HG03108 (cell line): ENCODE results near the gene KSR1.

Source experiments
- ATAC-seq: cut with Tn5 transposase; IDR thresholded peaks from one replicate; pipeline ENCODE4 v1.9.1; 2021; ENCODE audit warnings: moderate library complexity; ENCODE audit not compliant: unreplicated experiment

The KSR1 gene

DNA sequence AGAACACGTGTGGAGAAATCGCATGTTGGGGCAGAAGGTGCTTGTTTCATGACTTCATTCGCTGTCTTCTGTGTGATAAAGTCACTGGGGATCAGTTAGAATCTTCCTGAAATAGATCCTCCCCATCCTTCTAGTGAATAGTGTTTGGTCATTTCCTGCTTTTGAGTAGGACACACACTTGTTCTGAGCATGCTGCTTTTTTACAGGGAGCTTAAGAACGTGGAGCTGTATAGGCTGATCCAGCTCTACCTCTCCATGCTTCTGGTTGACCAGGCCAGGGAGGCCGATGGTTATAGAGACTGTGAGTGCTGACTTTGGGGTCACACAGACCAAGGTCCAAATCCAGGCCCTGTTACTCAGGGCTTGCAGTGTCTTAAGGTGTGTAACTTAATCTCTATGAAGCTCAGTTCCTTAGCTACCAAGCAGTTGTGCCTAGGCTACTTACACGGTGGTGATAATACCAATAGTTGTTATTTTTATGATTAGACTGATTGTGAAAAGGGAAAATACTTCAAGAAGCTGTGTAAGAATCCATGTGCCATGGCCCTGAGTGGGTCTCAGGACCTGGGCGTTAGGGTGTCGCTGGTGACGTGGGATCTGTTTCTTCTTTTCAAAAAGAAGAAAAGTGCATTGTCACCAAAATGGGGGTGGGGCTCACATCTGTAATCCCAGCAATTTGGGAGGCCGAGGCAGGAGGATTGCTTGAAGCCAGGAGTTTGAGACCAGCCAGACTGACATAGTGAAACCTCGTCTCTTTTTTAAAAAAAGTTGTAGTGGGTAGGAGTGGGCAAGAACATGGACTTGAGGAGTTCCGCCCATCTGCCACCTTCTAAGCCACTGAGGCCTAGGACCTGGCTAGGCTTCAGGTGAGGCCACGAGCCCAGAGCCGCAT is 110.7 kb downstream of the KSR1 start:
- ATAC-seq = no peak

DNA sequence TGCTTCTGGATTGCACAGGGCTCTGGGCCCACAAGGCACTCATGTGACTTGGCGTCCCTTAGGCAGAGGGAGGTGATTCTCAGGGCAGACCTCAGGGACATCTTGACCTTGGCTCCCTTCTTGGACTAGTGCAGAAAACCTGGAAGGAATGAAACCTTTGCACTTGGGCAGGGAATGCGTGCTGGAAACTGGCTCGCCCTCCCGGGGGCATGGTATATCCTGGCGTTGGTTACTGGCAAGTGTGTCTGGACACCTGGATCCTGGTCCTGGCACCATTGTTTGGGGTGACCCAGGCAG is 111.3 kb downstream of the KSR1 start:
- no peak for ATAC-seq

DNA sequence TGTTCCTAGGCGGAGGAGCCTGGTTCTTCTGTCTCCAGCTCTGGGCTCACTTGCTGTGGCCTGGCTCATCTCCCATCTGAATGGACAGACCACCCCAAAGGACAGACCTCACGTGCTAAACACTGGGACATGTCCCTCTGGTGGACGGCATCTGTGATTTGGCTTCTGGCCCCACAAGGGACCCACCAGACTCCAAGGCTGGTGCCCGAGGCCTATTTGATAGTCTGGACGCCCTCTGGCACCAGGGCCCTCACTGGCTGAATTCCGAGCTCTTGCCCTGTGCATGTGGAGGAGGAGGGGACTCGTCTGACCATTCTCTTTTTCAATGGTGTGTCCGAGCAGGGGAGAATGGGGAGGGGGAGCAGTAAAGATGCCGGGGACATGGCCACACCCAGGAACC is 112.0 kb downstream of the KSR1 start:
- ATAC-seq = no peak

DNA sequence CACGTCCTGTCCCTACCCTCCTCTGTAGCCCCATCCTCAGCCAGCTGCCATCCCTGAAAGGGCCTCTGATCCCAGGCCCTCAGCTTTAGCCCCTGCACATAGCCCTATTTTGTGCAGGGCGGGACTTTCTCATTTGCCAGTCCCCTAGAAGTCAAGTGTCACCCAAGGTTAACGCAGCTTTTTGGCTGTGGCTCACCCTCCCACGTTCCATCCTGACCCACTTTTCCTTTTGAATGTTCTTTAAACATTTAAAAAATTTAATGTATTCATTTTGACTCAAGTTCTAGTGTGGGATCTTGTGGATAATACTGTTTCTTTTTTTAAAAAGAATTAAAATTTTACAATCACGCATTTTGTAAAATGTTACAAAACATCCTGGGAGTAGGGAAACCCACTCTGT is 112.6 kb downstream of the KSR1 start:
- no peak for ATAC-seq

DNA sequence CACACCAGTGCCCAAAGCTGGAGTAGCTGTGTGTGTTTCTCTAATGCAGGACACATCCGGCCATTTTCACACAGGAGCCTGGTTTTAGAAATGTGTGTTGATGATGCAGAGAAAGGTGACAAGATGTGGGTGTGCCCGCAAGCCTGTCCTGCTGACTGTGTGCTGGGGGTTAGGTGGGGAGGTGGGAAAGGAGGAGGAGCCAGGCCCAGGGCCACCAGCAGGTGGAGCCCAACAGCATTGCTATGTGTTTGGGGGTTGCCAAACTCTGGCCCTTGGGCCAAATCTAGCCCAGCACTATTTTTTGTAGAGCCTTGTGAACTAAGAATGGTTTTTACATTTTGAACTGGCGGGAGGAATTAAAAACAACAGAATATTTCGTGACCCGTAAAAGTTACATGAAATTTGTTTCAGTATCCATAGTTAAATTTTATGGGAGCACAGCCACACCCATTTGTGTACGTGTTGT is 113.0 kb downstream of the KSR1 start:
- ATAC-seq = no peak

DNA sequence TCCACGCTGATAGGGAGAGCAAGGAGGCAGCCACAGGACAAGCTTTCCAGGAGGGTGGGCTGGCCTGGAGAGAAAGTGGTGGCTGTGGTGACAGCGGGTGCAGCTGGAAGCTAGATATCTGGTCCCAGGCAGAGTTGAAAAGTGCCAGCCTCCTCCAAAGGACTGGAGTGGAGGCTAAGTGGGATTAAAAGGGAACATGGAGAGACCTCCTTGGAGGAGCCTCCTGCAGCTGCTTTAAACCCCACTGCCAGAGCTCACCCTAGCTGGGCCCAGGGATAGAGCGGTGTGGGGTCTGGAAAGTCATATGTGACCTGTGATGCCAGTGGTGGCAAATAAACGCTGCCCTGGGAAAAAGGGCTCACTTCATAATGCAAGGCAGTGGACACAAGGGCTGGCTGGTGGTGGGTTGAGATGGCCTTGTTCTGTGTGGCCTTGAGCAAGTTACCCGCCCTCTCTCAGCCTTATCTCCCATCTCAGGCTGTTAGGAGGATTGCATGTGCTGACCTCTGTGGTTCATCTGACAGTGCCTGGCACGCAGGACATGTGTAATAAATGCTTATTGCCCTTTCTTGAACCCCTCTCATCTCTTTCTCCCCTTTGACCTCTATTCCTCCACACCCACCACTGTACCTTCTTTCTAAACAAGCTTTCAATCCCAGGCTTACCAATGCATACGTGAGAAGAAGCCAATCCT is 113.8 kb downstream of the KSR1 start:
- no peak for ATAC-seq

DNA sequence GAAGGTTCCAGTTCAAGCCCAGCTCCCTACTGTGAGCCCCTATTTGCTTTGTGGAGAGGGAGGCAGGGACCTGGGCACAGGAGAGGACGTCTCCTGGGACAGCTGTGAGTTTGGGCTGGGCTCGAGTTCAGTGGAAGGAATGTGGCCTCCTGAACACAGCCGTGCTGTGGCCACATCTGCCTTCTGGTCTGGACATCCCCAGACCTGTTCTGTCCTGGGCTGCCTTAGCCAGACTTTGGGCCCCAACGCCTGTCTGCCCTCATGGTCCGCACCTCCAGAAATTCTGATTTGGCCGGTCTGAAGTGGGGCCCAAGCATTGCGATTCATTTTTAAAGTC is 114.3 kb downstream of the KSR1 start:
- ATAC-seq = no peak

DNA sequence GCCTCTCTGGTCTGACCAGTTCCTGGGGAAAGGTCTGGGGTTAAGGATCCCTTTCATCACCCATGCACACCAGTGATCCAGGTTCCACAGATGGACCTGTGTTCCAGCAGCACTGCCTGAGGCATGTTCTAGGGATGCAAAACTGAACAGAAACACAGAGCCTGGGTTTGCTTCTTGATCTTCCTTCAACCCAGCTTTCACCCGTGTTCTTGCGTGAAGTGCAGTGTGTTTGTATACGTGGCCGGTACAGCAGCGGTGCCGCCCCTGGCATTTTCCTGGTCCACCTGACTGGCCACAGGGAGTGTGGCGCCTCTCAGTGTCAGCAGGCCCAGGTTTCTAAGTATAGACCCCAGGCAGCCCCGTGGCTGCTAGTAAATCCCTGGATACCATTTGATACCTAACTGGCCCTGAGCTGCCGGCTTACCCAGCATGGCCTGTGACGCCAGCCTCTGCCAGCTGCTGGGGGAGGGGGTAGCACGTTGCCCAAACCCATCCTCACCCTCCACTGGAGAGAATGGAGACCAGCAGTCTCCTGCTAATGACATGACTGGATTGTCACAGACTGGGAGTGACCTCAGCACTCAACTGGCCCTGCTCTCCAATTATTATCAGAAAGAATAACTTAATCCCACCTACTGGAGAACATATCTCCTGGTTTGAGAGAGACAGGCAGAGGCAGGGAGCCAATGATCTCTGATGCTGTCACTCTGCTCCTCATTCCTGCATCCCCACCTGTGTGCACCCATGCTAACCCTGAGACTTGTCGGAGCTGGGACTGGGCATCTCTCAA is 115.5 kb downstream of the KSR1 start:
- no peak for ATAC-seq

DNA sequence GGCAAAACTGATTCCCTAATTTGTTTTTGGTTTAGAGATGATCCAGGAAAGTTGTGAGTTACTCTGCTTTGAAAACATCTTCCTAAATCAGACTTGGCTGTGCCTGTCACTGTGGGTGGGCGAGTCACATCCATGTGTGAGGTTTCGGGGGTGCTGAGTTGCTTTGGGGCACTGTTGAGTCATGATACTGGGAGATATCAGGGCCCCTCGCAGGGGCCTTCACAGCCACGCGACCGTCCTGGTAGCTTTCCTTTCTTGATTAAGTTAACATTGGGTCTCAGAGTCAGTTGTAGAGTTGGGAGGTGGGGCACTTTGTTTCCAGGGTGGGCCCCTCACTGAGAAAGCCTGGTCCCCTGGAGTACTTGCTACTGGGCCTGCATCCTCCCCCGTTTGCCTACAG is 116.4 kb downstream of the KSR1 start:
- no peak for ATAC-seq

DNA sequence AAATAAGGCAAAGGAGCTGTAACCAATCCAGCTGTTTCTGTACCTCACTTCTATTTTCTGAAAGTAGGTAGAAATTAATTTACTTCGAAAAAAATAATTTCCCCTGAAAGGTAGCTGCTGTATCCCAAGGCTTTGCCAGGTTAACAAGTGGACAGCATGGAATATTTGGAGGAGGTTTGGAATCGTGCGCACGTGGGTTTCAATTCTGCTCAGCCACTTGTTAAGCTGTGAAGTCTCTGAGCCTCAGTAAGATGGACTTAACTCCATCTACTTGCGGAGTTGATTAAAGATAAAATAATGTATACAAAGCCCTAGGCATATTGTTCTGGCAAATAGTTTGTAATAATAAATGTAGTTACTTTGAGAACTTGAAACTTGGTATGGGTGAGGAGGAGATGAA is 117.3 kb downstream of the KSR1 start:
- no peak for ATAC-seq

DNA sequence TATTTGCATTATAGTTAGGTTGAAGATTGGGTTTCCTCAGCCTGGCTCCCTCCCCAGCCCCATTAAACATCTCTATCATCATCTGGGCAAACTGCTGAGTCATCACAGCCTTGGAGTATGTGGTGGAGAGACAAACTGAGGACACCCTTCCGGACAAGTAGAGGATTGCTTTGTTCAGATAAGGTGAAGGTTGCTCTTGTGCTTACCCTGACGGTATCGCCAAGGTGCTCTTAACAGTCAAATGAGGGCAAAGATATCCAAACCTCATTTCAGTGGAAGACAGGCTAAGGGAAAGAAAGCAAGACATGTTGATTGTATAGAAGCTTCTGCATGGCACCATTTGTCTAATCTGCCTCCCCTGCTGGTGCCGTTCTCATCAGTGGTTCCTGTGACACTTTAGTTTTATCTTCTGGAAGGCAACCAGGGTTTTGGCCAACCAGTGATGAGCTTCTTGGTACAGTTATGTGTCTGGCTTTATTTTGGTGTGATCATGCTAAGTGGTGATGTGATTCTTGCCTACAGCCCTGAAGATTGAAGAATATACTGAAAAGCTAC is 117.8 kb downstream of the KSR1 start:
- no peak for ATAC-seq

DNA sequence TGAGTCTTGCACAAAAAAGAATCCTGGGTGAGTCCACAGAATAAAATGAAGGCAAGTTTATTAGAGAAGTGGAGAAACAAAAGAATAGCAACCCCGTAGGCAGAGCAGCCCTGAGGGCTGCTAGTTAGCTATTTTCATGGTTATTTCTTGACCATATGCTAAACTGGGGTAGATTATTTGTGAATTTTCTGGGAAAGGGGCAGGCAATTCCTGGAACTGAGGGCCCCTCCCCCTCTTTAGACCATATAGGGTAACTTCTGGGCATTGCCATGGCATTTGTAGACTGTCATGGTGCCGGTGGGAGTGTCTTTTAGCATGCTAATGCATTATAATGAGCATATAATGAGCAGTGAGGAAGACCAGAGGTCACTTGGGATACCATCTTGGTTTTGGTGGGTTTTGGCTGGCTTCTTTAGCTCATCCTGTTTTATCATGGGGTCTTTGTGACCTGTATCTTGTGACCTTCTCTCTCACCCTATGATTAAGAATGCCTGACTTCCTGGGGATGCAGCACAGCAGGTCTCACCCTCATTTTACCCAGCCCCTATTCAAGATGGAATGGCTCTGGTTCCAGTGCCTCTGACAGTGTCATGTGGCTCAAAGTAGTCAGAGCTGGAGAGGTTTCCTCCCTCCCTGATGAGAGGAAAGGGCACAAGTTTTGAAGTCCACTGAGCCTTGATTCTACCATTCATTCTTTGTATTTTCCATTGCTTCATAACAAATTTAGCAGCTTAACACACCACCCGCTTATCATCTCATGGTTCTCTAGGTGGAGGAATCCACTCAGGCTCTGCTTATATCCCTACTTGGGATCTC is 119.1 kb downstream of the KSR1 start:
- no peak for ATAC-seq

DNA sequence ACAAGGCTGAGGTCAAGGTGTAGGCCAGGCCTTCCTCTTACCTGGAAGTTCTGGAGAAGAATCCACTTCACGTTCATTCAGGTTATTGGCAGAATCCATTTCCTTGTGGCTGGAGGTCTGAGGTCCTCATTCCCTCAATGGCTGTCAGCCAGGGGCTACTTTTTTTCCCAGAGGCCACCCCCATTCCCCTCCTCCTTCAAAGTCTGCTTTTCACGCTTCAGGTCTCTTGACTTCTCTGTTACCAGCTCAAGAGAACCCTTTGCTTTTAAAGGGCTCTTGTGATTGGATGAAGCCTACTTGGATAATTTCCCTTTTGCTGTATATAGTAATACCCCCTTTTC is 119.6 kb downstream of the KSR1 start:
- ATAC-seq = no peak

DNA sequence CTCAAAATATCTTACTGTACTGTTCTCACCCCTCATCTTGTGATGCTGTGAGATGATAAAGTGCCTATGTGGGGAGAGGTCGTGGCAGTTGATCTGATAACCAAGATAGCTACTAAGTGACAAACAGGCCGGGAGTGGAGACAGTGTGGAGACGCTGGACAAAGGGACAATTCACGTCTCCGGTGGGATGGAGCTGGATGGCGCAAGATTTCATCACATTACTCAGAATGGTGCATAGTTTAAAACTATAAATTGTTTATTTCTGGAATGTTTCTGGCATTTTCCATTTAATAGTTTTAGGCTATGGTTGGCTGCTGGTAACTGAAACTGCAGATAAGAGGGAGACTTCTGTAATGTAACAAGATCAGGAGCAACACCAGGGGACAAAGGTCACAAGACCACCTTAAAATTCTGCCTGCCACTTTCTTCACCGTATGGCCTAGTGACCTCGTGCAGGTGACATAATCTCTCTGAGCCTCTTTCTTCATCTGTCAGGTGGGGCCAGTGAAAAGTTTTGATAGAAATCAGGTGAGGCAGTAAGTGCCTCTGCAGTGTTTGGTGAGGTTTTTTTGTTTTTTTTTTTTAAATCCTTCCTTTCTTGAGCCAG is 120.3 kb downstream of the KSR1 start:
- no peak for ATAC-seq

DNA sequence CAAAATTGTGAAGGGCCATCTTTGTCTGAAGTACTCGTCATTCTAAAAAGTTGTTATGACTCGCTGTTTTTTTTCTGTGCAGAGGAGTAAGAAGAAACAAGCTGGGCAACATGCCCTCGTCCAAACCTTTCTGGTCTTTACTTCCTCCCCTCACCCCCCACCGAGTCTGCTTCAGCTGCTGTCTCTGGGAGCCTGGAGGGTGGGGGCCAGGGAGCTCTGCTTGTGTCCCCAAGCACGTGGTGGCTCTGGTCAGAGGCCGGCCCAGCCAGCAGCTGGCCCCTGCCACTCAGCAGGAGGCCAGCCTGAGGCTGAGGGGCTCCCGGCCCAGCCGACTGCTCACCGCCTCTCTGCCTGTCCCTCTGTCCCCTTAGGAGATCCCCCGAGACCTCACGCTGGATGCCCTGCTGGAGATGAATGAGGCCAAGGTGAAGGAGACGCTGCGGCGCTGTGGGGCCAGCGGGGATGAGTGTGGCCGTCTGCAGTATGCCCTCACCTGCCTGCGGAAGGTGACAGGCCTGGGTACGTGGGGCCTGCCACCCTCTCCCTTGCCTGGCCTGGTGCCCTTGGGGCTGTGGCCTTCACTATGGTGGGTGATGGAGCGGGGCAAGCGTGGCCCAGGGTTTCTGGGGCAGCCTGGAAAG is 121.0 kb downstream of the KSR1 start:
- no peak for ATAC-seq

DNA sequence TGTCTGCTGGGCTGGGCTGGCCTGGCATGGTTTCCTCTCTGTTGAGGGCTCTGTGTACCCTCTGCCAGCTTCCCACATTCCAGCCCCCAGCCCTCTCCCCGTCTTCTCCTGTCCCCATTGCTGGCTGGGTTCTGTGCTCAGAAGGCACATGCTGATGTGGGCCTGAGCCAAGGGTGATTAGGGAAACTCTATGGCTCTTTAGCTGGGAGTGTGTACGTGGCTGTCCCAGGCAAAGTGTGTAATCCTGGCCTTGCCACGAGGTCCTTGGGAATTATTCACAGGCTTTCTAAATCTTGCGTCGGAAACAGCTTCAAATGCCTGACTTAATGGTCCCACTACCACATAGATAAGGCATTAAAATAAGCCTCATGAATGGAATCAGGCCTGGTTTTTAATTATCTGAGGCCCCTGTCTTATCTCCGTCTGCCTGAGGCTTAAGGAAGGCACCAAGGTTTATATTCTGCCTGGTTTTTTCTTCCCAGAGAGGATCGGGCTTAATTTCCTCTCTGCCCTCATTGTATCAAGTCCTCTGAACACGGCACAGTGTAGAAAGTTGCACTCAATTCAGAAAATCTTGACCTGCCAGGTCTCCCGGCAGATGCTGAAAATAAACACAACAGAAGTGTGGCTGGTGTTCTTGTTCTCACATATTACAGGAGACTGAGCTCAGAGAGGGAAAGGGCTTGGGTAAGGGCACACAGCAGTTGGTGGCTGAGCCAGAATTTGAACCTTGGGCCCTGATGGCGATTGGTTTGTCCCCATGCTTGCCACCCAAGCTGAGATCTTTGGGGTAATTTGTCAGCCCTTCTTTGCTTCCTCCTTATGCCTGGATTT is 121.9 kb downstream of the KSR1 start:
- no peak for ATAC-seq

DNA sequence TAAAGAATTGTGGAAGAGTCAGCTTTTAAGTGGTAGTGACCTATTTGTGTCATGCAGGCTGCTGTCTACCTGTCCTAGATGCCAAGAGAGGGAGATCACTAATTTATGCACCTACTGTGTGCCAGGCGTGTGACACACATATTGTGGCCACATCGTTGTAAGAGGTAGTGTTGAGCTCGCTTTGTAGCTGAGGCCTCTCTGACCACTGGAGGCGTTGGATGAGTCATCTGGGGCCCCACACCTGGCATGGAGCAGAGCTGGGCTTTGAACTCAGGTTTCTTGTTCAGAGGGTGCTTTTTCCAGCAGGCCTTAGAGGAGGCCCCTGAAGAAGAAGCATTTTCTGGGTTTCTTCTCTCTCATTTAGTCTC is 122.5 kb downstream of the KSR1 start:
- ATAC-seq = peak; percentile 72

DNA sequence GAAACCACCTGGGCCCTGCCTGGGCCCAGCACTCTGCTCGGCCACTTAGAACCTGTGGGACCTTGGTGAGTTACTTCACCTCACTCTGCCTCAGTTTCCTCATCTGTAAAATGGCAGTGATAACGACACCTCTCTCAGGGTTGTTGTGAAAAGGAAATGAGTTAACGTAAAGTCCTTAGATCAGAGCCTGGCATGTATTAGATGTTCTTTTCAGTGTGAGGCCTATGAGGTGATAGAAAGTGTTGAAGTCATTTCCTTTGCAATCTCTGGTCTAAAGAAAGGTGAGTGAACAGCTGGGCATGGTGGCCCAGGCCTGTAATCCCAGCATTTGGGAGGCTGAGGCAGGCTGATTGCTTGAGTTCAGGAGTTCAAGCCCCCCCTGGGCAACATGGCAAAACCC is 123.1 kb downstream of the KSR1 start:
- ATAC-seq = peak; percentile 21

DNA sequence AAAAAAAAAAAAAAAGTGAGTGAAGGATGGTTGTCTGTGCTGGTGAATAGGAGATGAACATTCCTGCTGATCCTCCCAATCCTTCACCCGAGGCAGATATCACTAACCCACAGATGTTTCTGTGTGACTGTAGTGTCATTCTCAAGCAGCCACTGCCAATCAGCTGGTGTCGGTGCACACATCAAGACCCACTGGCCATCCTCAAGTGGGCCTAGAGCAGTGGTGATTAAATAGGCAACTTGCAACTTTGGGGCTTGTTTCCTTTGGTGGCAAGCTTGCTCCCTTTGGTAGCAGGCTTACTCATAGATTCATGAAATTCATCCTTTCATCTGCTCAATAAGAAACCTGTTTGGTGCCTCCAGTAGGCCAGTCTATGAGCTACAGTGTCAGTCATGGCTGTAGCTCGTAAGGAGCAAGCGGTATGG is 123.7 kb downstream of the KSR1 start:
- ATAC-seq = no peak
